ENCODE results near the gene ARFGEF2. TPM values are rescaled to one million over a fixed set of nuclear protein-coding genes. Genes with fewer than 3 reads are reported as not detected.

ARFGEF2 gene
- total and polyA plus RNA-seq, 4 donors: 10.3 to 51.3 (median 16.6) TPM

- Histone ChIP-seq H3K4me3 (ENCODE audit: low read depth in 1 of 3, low read length in 3 of 3) (no peak overlapping the region), H3K9me3 (ENCODE audit: control insufficient read depth in 4 of 4, low read length in 3 of 4) (no peaks in the 10 kb centered on the region), H3K9ac (ENCODE audit: low read depth in 1 of 2, low read length in 2 of 2) (no peak overlapping the region), H3K27me3 (ENCODE audit: control insufficient read depth in 4 of 4, insufficient read depth in 4 of 4, low read length in 3 of 4) (no peaks in the 10 kb centered on the region), H3K36me3 (ENCODE audit: control insufficient read depth in 4 of 4, insufficient read depth in 3 of 4, low read depth in 1 of 4, low read length in 3 of 4) (peaks cover 12 to 54% (median 24%) of the 10 kb centered on the region in 4 donors), H3K27ac (ENCODE audit: low read depth in 1 of 2, low read length in 2 of 2) (no peak overlapping the region), H3K4me1 (ENCODE audit: control insufficient read depth in 4 of 4, insufficient read depth in 4 of 4, low read length in 3 of 4) (peaks cover 0 to 1% (median under 1%) of the 10 kb centered on the region in 4 donors)
- 84% methylated on average over 2 of the region's 2 CpGs for WGBS
- DNase-seq (ENCODE audit: low spot score): no peak
- no peak for TF ChIP-seq JUND (IDR thresholded peaks at IDR 0.05)
- TF ChIP-seq, protein P1, sequence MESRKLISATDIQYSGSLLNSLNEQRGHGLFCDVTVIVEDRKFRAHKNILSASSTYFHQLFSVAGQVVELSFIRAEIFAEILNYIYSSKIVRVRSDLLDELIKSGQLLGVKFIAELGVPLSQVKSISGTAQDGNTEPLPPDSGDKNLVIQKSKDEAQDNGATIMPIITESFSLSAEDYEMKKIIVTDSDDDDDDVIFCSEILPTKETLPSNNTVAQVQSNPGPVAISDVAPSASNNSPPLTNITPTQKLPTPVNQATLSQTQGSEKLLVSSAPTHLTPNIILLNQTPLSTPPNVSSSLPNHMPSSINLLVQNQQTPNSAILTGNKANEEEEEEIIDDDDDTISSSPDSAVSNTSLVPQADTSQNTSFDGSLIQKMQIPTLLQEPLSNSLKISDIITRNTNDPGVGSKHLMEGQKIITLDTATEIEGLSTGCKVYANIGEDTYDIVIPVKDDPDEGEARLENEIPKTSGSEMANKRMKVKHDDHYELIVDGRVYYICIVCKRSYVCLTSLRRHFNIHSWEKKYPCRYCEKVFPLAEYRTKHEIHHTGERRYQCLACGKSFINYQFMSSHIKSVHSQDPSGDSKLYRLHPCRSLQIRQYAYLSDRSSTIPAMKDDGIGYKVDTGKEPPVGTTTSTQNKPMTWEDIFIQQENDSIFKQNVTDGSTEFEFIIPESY (IDR thresholded peaks at IDR 0.05): no peak
- no peak for TF ChIP-seq GABPA (IDR thresholded peaks at IDR 0.05 in 1 of 2, conservative IDR thresholded peaks at IDR 0.05 in 1 of 2)
- no peak for TF ChIP-seq TAF1 (conservative IDR thresholded peaks at IDR 0.05)
- TF ChIP-seq REST (IDR thresholded peaks at IDR 0.05): no peak
- no peak for TF ChIP-seq HNF4G (IDR thresholded peaks at IDR 0.05)
- no peak for TF ChIP-seq EGR1 (IDR thresholded peaks at IDR 0.05; ENCODE audit: low read depth in 2 of 2)
- no peak for TF ChIP-seq NR2F2 (IDR thresholded peaks at IDR 0.05)
Measured at GRCh38 chr20:48957533-48957932, 36.0 kb downstream of the ARFGEF2 start.

DNA sequence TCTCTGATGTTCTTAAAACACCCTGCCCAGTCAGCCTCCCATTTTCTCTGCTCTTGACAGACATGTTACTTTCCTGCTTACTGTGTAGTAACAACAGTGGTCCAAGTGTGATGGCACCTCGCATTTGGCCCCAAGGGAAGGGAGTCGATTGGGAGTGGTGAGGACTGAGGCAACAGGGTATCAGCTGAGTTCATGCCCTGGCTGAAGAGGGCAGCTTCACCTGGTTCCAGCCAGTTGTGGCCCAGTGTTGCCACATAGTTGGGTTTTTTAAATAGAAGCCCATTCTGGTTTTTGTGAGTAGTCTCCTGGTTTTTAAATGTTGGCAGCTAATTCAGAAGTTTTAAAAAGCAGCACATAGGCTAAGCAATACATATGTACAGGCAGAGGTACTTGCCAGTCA, 37.2 kb downstream of the ARFGEF2 start:
- H3K4me3 ChIP-seq (ENCODE audit: low read depth in 1 of 3, low read length in 3 of 3): no peak overlapping the region
- H3K4me1 ChIP-seq (ENCODE audit: control insufficient read depth in 4 of 4, insufficient read depth in 4 of 4, low read length in 3 of 4): peaks cover 0 to 5% (median under 1%) of the 10 kb centered on the region in 4 donors
- 94% methylated on average over 2 of the region's 2 CpGs for WGBS
- TF ChIP-seq YY1 (IDR thresholded peaks at IDR 0.05) (no peak), SP1 (IDR thresholded peaks at IDR 0.05) (no peak), NR2F2 (IDR thresholded peaks at IDR 0.05) (no peak), HNF4A (conservative IDR thresholded peaks at IDR 0.05) (no peak), GABPA (IDR thresholded peaks at IDR 0.05 in 1 of 2, conservative IDR thresholded peaks at IDR 0.05 in 1 of 2) (no peak), TAF1 (conservative IDR thresholded peaks at IDR 0.05) (no peak)
- TF ChIP-seq, protein P2, sequence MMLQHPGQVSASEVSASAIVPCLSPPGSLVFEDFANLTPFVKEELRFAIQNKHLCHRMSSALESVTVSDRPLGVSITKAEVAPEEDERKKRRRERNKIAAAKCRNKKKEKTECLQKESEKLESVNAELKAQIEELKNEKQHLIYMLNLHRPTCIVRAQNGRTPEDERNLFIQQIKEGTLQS (IDR thresholded peaks at IDR 0.05): no peak
- no peak overlapping the region for H3K27ac ChIP-seq (ENCODE audit: low read depth in 1 of 2, low read length in 2 of 2)
- H3K9me3 ChIP-seq (ENCODE audit: control insufficient read depth in 4 of 4, low read length in 3 of 4): no peaks in the 10 kb centered on the region
- no peak overlapping the region for H3K9ac ChIP-seq (ENCODE audit: low read depth in 1 of 2, low read length in 2 of 2)
- DNase-seq (ENCODE audit: low spot score): no peak
- H3K36me3 ChIP-seq (ENCODE audit: control insufficient read depth in 4 of 4, insufficient read depth in 3 of 4, low read depth in 1 of 4, low read length in 3 of 4): peaks cover 10 to 43% (median 19%) of the 10 kb centered on the region in 4 donors
- H3K27me3 ChIP-seq (ENCODE audit: control insufficient read depth in 4 of 4, insufficient read depth in 4 of 4, low read length in 3 of 4): no peaks in the 10 kb centered on the region
